ENCODE results near the gene SPARCL1.

The SPARCL1 gene

DNA sequence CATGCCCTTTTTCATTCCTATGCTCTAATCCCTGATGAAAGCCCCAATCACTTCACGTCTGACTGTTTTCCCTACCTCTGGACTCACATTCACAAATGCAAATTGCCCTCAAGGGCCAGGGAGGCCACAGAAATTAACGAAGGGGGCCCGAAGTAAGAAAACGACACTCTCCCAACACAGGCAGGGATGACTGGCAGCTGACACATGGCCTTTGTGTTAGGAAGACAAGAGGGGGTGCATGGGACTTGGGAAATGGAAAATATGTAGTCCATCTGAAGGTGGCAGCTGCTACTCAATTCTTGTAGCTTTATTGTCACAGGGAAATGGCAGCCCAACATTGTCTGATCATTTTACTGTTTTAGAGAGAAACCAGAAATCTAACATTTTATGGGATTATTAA lies 12.3 kb upstream of the SPARCL1 start:
- DNase-seq (ENCODE audit: low spot score) = no peak

DNA sequence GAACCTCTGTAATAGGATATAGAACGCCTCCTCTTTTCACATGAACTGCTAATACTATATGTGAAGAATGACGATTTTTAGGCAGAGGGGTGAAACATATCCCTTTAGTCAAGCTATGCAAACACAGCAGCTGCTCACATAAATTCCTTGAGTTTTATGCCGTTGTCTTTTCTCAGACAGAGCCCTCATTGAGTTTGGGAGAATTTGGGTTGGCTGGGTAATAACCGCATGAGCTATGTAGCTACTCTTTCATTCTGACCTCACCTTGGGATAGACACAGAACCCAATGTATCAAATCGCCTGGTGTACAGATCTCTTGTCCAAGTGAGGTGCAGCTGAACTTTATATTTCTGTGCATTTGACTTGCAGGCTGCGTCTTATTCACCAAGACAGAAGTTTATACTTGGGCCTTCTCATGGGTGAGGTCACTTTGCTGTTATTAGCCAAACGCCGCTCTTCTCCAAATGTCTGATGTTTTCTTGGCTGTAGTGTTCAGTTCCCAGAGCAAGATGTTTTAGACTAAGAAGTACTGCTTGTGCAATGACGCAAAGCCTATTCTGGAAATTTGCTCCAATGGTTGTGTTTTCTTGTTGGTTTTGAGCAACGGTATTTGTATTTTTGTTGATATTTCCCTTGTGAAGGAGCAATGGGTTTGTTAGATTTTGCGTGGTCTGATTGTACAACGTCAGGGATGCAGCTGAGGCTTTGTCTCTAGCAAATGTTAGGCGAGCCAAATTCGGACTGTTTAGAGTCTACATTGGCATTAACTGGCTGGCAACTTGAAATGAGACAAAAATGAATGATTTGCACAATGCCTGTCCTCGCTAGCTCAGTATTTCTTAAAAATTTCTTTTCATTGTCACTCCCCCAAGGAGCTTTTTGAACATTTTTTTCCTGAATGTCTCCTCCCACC lies 11.2 kb upstream of the SPARCL1 start:
- DNase-seq (ENCODE audit: low spot score) = no peak

DNA sequence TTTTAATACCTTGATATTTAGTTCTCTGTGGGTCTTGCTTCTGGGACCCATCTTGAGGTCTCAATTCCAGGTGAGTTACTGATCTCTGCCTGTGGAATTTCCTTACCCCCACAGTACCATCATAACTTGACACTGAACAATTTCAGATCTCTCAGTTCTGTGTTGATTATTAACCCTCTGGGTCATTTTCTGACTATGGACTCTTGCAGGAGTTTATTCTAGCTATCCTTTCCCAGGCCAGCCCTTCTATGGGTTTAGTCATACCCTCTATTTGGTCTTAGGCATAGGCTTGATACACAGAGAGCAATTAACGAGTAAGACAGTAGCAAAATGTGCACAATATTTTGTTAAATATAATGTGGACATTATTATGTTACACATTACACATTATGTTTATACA lies 3.7 kb upstream of the SPARCL1 start:
- DNase-seq (ENCODE audit: low spot score) = no peak

DNA sequence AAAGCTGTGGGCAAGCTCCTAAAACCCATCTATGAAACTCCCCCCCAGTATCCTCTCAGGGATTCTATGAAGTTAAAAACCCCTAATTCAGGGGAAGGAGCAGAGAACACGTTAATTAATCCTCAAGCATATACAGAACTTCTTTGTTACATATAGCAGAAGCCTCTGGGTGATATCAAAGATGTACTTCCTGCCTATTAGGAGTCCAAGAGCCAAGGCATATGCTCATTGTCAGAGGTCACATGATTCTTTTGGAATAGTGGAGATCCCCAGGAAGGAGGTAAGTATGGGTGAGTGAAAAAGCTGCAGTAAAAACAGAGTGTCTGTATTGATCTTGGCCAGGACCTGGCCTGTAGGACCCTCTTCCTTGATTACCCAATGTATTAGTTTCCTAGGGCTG lies 2.9 kb upstream of the SPARCL1 start:
- DNase-seq (ENCODE audit: low spot score) = no peak

DNA sequence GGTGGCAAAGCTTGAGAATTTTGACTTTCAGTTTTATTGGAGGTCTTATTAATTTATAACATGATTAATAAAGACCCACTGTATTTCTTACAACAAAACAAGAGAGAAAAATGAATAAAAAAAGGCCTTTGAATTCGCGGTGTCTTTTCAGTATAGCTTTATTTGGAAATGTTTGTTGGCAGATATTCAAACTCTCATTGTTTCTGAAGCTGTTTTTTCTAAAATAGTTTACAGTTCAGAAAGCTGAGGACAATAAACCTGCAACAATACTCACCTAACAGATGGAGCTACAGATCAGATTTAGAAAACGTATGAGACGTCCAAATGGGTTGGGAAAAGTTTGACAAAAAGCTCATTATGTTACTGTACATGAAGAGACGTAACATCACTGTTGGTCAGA lies 2.4 kb upstream of the SPARCL1 start:
- DNase-seq (ENCODE audit: low spot score) = no peak

DNA sequence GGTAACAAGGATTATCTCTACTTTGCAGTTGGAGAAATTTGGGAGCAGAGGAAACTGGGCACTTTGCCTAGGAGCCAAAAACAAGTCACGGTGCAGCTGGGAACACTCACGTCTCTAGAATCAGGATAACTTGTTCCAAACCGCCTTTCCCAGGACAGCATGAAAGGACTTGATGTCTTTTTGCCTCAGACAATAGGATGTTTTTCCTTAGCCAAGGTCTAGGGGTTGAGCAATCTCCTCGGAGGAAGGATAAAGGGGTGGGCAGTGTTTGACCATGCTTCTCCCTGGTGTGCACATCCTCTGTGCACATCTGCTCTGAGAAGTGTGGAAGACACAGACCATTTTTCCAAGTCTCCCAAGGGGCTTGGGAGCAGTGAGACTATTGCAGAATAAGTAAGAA lies 1.7 kb upstream of the SPARCL1 start:
- DNase-seq (ENCODE audit: low spot score) = peak; percentile 48

DNA sequence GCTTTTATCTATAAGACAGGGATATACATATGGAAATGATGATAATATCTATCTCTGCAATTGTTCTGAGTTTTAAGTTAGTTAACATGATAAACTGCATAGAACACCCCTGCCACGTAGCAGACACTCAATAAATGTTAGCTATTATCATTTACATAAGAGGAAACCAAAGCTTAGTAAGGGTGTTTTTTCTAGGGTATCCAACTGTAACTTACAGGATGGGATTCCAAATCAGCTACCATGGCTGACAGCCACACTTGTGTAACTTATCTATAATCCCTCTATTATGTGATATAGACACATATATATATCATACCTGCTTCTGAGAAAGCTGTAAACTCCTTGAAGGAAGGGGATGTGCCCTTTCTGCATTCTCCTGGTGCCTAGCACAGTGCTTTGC lies 1.1 kb upstream of the SPARCL1 start:
- no peak for DNase-seq (ENCODE audit: low spot score)

DNA sequence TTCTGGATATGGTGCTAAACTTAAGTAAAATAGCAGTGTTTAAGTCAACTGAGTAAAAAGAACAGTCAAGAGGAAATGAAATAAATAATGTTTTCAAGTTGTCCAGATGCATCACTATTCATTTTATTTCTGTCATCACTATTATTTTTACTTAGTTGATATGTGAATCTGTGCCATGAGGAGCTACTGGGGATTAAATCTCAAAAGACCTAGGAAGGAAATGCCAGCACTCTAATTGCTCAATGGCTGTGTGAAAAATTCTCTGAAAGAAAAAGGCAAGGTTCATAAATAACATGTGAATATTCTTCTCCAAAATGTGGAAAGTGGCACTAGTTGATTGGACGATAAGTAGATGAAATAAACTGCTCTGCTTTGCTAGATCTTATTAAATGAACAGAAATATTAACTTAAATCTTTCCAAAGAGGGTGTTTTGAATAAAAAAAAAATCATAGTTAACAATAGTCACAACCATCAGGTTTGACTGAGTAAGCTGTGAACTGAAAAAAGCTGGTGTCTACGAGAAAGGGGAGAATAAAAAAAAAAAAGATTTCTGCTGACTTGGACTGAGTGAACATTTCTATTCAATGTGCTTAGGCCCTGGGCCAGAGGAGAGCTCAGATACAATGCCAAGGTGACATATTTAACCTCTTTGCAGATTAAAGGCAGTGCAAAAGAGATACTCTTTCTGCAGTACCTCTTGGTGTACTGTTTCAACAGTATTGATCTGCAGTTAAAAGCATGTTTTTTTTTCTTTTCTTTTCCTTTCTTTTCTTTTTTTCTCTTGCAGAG lies 1.6 kb downstream of the SPARCL1 start:
- DNase-seq (ENCODE audit: low spot score) = peak; percentile 76

DNA sequence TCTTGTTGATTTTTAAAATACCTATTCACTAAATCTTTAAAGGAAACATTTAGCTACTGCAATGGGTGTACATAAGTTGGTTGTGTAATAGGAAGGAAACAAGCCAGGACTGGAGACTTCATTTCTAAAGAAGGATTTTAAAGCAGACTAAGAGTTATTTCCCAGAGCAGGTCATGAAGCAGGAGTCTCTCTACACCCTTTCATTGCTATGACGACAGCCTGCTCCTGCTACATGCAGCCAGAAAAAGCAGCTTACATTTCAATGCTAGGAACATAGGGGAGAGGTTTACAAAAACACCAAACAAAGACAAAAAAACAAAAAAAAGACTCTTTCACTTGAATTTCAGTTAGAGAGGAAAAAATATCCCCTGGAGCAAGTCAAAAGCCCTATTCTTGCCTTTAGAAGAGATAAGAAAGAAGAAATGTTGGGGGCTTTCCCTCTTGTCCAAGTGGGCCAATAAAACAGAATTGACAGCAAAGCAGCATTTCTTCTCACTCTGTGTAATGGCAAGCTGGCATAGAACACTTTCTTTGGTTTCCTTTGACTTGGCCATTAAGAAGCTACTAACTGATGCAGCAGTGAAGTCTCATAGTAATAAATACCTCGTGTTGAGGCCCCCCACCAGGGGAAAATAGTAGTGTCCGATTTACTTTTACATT lies 3.4 kb downstream of the SPARCL1 start:
- no peak for DNase-seq (ENCODE audit: low spot score)

DNA sequence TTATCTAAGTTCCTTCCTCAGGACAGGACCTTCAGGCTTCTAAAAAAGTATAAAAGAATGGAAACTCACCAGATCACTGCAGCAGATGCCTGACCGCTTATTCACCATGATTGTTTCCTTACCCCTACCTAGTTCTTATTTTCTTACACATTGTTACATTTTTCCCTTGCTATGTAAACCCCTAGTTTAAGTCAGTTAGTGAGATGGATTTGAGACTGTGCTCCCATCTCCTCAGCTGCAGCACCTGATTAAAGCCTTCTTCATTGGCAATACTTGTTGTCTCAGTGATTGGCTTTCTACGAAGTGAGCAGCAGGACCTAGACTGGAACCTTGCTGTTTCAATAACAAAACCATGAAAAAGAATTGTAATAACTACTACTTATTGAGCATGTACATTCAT lies 4.7 kb downstream of the SPARCL1 start:
- no peak for DNase-seq (ENCODE audit: low spot score)

DNA sequence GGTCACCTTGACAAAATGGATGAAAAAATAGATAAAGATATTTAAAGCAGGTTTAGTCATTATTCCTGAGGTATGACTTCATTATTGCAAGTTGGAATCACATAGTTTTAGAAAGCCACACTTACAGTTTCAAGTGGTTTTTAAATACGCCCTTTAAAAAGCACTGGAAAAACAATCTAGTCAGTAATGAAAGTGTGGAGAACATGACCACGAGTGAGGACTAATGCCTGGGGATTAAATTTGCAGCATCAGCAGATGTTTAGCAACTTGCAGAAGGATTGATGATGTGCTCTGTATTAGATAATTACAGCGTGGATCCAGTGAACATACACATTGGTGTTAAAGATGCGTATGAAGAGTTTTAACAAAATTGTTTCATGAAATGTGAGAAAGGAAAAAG lies 5.9 kb downstream of the SPARCL1 start:
- DNase-seq (ENCODE audit: low spot score) = no peak

DNA sequence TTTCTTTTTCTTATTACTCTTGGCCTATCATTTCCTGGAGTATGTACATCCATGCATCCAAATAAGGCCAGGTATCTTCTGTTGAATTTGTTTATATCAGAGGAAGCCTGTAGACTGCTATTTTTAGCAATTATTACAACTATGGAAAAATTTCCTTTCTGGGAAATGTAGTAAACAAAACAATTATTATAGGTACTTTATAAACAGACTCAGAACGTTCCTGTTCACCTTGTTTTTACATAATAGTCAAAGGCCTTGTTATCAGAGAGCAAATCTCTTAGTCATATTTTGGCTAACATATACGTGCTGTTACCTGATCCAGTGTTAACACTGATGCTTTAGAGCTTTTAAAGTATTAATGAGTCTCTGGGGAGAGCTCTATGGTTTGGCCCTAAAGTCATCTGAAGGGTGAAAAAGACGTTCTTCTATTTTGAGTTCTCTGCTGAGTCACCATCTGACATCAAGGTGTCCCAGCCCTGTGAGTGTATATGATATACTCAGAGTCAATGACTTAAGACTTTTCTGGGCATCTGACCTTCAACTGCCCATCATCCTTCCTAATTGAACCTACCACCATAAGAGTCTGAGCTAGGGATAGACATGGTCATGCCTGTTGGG lies 7.3 kb downstream of the SPARCL1 start:
- DNase-seq (ENCODE audit: low spot score) = no peak

DNA sequence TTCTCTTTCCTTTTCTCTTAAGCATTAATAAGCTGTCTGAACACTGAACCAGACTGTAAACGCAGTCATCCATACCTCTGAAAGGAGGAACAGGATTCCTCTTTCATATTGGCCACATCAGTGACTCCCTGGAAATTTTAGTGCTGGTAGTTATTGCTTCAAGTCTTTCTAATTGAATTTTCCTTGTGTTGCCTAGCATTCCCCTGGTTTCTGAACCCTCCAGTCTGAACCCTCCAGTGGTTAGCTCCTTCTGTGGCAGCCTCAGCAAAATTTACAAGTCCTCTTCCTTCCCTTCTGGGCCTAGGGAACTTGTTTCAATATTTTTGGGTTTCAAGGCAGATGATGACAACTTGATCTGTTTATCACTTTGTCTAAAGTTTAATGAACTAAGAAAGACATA lies 7.9 kb downstream of the SPARCL1 start:
- DNase-seq (ENCODE audit: low spot score) = no peak

DNA sequence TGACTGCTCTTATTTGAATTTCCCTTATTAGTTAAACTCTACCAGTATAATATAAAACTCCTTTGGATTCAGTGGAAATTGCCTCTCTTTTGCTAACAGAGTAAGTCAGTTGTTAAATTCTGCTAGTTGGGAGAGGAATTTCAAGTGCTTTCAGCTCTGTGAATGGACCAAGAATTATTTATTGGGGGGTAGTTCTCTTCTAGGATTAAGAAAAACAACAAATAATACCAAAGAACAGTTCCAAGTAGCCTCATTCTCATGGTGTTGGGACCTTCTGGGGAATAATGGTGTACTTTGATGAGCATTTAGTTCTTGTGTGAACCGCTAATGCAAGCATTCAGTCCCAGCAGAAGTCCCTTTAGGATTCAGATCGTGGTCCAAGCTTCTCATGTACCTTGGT lies 11.6 kb downstream of the SPARCL1 start:
- DNase-seq (ENCODE audit: low spot score) = no peak

DNA sequence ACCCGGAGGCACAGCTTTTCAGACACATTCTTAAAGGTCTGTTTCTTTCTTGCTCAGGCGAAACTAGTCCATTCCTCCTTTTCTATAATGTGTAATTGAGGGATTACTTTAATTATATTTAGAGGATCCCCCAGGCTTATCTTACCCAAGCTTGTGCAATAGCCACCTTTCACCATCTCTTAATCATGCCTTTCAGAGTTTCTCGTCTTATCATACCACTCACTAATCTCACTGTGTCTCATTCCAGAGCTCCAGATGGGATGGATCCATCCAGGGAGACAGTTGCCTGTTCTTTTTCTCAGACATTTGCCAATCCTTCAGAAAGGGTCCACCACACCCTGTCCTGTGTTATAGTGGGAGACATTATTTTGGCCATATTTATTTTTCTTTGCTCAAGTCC lies 12.5 kb downstream of the SPARCL1 start:
- no peak for DNase-seq (ENCODE audit: low spot score)

DNA sequence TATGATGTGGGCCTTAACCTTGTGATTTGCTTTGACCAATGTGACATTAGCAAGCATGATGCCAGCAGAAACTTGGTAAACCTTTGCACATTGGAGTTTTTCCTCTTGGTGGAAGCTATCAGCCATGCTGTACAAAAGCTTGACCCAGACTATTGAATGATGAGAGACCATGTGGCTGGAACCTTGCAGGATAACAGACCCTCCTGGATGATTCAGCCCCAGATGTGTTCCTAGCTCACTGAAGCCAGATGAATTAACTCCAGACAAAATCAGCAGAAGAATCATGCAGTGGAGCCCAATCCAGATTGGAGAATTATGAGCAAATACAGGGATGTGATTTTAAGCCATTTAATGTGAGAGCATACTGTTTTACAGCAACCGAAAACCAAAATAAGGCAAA lies 16.8 kb downstream of the SPARCL1 start:
- DNase-seq (ENCODE audit: low spot score) = no peak

DNA sequence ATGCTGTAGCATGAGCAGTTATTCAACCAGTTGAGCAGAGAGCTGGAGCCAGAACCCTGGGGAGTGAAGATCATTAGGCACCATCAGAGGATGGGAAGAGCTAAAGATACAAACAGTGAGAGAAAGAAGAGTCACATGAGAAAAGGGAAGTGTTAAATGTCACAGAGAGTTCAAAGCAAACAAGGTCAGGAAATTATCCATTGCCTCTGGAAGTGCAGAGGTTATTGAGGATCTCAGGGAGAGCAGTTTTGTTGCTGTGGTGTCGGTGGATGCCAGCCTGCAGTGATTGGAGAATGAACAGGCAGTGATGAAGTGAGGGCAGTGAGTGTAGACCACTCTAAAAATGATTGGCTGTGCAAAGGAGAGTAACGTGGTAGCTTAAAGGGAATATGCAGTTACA lies 17.7 kb downstream of the SPARCL1 start:
- DNase-seq (ENCODE audit: low spot score) = no peak

DNA sequence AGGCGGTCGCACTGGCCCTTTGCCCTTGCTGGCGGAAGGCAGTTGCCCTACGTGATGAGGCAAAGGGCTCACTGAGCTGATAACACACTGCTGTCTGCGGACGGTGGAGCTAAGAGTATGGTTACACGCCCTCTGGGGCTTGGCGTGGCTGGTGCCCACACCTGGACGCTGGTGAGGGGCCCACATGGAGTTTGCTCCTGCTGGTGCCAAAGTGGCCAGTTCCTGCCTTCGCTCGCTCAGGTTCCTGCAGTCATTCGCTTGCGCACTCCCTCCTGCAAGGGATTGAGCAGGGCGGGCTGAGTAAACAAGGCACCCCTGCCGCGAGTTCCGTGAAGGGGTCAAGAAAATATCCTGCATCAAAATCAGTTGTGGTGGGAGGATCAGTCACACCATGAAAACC lies 18.4 kb downstream of the SPARCL1 start:
- no peak for DNase-seq (ENCODE audit: low spot score)

DNA sequence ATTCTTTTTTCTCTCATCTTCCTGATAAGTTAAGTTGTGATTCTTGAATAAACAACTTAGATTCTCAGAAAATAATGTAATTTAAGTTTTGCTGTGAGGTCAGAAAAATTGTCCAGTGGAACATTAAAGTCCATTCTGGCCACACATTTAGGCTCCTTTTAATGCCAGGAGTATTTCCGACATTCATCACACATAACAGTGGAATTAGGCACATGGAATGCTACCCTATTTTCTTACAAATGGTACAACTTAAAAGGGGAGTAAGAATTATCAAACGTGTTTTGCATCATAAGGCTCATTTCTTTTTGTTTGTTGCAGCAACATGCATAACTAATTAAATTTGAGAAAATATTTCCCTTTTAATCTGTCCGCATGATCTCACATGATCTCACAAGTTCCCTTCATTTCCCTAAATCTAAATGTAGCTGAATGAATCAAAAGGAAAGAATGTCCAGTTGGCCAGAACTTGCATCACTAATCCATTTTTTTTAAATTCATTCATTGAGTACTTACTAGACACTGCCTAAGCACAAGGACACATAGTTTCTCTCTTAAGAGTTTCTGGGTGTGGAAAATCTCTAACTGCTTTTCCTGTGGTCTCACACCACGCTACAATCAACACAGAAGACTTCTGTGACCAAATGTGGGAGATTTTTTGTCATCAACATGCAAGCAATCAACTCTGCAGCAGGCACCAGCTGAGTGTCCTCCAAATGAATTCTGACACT lies 22.0 kb downstream of the SPARCL1 start:
- DNase-seq (ENCODE audit: low spot score) = no peak

DNA sequence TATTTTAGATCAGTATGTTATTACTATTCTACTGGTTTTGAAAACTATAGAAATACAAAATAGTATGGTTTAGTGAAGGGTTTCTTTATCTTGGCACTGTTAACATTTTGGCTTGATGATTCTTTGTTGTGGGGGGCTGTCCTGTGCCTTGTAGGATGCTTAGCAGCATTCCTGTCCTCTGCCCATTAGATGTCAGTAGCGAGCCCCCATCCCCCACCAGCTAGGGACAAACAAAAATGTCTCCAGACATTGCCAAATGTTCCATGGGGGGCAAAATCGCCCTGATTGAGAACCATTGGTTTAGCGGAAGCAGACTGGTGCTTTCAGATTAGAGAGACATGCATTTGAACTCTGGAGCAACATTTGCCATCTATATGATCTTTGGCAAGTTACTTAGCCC lies 23.3 kb downstream of the SPARCL1 start:
- DNase-seq (ENCODE audit: low spot score) = no peak

DNA sequence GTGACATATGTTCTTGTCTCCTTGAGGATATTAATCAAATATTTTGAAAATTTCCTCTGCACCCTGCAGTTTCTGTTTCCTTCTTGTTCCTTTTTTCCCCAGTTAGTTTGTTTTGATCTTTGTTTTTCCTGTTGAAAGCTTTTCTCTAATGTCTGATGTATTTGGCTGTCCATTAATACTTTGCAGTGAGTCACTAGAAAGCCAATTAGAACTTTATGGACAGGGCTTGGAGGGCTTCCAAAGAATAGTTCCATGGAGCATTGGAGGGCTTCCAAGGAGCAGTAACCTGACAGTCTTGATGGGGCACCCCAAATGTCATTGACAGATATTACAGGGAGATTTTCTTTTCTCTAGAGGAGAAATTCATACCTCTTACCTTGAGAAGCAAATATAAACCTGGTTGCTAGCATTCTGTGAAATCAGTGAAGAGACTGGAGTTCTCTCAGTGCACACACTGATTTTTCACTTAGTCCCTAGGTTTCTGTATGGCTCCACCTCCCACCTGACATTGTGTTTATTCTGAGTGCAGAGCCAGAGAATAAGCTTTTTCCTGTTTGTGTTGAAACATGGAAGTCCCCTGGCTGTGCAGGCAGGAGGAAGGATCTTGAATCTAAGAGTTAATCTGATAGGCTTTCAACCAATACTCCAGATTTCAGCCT lies 26.5 kb downstream of the SPARCL1 start:
- no peak for DNase-seq (ENCODE audit: low spot score)

Data from cerebellar cortex (tissue), 1 donor.